Fibroblast of skin of scalp (primary cell): ENCODE data around the gene TAF4.
"Not testable (repeated sequence)": the region's sequence is repeated elsewhere in the genome, so short reads cannot be mapped to it uniquely, and the experiment has no call there.

ENCODE experiments used
- DNase-seq: peaks from one replicate; pipeline ENCODE4 v3.0.0-alpha.2; 2013

The TAF4 gene

GRCh38 chr20:61963149-61963548 is 102.5 kb downstream of the TAF4 start:
- DNase-seq, result no peak

- no peak for DNase-seq
Observed at GRCh38 chr20:61960836-61961235, 104.8 kb downstream of the TAF4 start.

- no peak for DNase-seq
Observed at GRCh38 chr20:61958773-61959700, 106.6 kb downstream of the TAF4 start.

DNA sequence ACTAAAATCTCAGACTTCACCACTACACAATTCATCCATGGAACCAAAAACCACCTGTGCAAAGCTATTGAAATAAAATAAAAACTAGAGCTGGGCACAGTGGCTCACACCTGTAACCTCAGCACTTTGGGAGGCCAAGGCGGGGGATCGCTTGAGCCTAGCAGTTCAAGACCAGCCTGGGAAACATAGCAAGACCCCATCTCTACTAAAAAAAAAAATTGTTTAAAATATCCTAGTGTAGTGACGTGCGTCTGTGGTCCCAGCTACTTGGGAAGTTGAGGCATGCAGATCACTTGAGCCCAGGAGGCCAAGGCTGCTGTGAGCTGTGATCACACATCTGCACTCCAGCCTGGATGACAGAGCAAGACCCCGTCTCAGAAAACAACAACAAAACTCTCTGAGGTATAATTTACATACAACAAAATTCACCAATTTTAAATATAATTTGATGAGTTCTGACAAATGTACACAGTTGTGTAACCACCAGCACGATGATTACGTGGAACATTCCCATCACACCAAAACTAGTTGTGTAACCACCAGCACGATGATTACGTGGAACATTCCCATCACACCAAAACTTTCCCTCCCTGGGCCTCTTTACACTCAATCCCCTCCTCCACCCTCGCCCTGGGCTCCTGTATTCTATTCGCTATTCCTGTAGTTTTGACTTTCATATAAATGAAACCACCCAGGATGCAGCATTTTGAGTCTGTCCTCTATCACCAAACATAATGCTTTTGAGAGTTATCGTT is 107.5 kb downstream of the TAF4 start:
- DNase-seq, result no peak

DNA sequence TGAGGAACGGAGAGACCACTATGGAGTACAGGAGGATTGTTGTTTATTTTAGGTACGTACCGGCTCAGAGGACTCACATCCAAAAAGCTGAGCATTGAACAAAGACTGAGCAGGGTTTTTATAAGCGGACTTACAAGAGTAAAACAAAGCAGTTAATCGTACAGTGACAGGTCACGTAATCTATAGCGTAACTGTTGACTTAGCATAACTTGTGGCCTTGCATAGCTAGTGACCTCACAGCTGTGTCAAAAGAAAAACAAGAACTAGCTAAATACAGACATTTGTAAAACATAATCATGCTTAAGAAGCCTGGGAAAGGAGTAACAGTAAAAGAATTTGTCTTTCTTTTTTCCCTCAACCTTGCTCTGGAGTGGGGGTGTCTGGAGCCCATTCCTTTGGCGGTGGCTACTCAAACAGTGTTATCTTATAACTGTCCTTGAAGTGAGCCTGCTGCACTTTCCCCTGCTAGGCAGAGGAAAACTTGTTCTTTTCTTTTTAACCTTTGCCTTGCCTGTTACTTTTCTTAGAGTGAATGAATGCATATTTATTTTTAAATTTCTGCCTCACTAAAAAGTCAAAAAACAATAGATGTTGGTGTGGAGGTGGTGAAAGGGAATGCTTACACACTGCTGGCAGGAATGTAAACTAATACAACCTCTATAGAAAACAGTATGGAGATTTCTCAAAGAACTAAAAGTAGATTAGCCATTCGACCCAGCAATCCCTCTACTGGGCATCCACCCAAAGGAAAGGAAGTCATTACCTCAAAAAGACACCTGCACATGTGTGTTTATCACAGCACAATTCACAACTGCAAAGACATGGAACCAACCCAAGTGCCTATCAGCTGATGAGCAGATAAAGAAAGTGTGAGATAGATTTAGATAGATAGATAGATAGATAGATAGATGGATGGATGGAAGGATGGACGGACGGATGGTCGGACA is 109.0 kb downstream of the TAF4 start:
- peak; percentile 12 for DNase-seq

- DNase-seq, result no peak
Observed at GRCh38 chr20:61955668-61956395, 109.8 kb downstream of the TAF4 start.

DNA sequence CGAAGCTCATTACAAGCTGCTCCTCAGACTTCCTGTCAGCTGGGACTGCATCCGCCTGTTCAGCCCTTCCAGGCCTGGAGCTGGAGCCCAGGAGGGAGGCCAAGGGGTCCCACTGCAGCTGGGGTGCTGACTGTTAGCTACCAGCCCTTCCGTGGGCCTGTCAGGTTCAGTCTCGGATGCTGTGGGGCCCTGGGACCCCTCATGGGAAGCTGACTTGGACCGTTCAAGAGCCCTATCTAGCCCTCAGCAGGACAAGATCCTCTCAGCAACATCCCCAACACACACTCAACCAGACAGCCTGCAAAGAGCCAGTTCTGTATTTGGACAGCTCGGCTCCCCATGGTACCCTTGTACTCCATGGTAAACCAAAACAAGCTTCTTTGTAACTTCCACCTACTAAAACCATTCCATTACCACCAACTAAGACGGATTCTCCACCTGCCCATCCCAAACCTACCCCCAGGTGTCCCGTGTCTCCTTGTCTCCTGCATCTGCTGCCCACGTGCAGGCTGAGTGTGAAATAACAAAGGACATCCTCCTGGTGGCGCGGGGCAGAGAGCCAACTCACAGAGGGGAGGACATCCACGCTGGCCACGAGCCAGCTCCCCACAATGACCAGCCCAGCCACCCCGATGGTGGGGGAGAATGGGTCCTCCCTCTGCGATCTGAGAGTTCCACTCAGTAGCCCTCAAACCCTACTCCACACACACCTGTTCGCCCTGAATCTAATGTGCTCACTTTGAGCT is 111.2 kb downstream of the TAF4 start:
- no peak for DNase-seq

GRCh38 chr20:61953037-61954021 is 112.4 kb downstream of the TAF4 start:
- DNase-seq, result no peak

- DNase-seq, result peak; percentile 49
Observed at GRCh38 chr20:61951695-61952533, 113.8 kb downstream of the TAF4 start.

DNA sequence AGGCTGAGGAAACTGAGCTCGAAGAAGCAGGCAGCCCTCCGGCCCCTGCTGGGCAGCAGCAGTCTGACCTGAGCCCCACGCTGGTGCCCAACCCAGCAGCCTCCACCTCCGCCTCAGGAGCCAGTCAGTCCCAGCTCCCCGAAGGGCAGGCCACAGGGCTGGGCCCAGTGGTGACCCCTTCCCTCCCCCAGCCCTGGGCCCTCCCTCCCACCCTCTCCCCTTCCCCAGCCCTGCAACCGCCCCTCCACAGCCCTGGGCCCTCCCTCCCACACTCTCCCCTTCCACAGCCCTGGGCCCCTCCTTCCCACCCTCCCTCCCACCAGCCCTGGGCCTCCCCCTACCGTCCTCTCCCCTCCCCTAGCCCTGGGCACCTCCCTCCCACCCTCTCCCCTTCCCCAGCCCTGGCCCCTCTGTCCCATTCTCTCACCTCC is 115.0 kb downstream of the TAF4 start:
- no peak for DNase-seq

DNA sequence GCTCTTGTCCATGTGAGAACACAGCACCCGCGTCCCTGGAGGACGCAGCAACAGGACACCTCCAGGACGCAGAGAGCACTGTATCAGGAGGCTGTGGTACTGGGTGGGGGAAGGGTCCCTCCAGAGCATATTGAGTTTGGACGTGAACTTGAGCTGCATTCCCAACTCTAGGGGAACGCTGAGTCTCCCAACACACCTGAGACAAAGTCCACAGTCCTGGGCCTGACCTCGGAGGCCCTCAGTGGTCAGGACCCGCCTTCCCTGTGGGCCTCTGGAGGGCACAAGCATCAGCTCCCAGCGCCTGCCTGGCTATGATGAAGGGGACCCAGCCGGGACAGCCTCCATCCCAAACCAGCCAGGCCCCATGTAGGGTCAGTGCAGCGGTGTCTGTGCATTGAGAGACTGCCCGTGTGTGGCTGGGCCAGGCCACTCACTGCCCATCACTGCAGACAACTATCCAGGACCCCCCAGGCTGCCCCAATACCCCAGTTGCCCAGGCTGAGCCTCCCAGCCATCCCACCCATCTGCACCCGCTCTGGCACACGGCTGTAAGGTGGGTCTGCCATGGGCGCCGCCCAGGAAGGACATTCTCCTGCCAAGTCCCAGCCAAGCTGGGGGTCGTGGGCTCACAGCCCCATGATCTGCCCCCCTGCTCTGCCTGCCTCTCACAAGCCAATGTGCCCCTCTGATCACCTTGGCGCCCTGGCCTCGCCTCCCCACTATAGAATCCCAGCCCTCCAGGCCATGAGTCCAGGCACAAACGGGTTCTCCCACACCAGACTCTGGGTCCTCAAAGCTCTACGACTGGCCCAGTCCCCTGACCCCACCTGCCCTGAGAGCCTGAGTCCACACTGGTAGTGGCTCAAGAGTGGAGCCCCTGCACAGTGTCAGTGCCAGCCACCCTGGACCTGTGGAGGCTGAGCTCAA is 115.7 kb downstream of the TAF4 start:
- no peak for DNase-seq

- DNase-seq, result no peak
Observed at GRCh38 chr20:61949363-61949713, 116.3 kb downstream of the TAF4 start.

DNA sequence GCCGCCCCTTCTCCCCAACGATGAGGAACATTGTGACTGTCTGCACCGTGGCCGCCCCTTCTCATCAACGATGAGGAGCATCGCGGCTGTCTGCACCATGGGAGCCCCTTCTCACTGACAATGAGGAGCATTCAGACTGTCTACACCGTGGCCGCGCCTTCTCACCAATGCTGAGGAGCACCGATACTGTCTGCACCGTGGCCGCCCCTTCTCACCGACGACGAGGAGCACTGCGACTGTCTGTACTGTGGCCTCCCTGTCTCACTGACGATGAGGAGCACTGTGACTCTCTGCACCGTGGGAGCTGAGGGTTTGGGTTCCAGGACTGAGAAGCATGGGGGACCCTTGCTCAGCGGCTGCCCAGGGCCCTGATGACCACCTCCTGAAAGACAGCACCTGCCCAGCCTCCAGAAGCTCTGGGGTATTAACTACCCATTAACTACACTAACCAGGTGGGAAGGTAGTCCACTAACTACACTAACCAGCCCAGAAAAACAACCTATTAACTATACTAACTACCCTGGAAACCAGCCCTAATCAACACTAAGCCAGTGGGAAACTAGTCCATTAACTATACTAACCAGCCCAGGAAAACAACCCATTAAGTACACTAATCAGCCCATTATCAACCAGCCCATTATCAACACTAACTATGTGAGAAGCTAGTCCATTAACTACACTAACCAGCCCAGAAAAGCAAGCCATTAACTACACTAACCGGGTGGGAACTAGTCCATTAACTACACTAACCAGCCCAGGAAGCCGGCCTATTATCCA is 116.9 kb downstream of the TAF4 start:
- DNase-seq, result no peak

DNA sequence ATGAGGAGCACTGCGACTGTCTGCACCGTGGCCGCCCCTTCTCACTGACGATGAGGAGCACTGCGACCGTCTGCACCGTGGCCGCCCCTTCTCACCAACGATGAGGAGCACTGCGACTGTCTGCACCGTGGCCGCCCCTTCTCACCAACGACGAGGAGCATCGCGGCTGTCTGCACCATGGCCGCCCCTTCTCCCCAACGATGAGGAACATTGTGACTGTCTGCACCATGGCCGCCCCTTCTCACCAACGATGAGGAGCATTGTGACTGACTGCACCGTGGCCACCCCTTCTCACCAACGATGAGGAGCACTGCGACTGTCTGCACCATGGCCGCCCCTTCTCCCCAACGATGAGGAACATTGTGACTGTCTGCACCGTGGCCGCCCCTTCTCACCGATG is 117.6 kb downstream of the TAF4 start:
- not testable (repeated sequence) for DNase-seq

DNA sequence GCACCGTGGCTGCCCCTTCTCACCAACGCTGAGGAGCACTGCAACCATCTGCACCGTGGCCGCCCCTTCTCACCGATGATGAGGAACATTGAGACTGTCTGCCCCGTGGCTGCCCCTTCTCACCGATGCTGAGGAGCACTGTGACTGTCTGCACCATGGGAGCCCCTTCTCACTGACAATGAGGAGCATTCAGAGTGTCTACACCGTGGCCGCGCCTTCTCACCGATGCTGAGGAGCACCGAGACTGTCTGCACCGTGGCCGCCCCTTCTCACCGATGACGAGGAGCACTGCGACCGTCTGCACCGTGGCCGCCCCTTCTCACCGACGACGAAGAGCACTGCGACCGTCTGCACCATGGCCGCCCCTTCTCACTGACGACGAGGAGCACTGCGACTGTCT is 120.2 kb downstream of the TAF4 start:
- DNase-seq, result not testable (repeated sequence)

DNA sequence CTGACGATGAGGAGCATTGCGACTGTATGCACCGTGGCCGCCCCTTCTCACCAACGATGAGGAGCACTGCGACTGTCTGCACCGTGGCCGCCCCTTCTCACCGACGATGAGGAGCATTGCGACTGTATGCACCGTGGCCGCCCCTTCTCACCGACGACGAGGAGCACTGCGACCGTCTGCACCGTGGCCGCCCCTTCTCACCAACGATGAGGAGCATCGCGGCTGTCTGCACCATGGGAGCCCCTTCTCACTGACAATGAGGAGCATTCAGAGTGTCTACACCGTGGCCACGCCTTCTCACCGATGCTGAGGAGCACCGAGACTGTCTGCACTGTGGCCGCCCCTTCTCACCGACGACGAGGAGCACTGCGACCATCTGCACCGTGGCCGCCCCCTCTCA is 120.7 kb downstream of the TAF4 start:
- DNase-seq, result not testable (repeated sequence)

- no peak for DNase-seq
Observed at GRCh38 chr20:61942526-61942925, 123.2 kb downstream of the TAF4 start.
